Heart left ventricle (tissue), 16 donors: Measurements from ENCODE around the gene DOK1. TPM values are rescaled to one million over a fixed set of nuclear protein-coding genes. Genes with fewer than 3 reads are reported as not detected.
"Not testable (repeated sequence)": the region's sequence is repeated elsewhere in the genome, so short reads cannot be mapped to it uniquely, and the experiment has no call there.

ENCODE experiments used
- ATAC-seq, 4 donors: fragments of 200-7000 bp; cut with Tn5 transposase; one replicate each; pipeline ENCODE4 v1.9.1; 2020 to 2022; ENCODE audit warnings: moderate library complexity in 4 of 4, mild to moderate bottlenecking in 3 of 4, moderate number of reproducible peaks in 1 of 4
- DNase-seq, 5 donors: peaks; one replicate each; pipeline ENCODE4 v3.0.0-alpha.2; 2020
- H3K27ac ChIP-seq, 12 donors: fragments of 200-600 bp; sonication (generic) in 4 of 12; one replicate each; pipeline versions ENCODE4 v1.5.0 to v1.8.0; 2016 to 2022; ENCODE audit warnings: mild to moderate bottlenecking in 2 of 12
- H3K27me3 ChIP-seq, 9 donors: fragments of 200-600 bp; sonication (generic) in 2 of 9; one replicate each; pipeline versions ENCODE4 v1.5.1 to v1.8.0; 2016 to 2022; ENCODE audit warnings: mild to moderate bottlenecking in 3 of 9
- H3K36me3 ChIP-seq, 9 donors: fragments of 200-600 bp; sonication (generic) in 2 of 9; one replicate each; pipeline versions ENCODE4 v1.5.0 to v1.8.0; 2018 to 2022; ENCODE audit warnings: mild to moderate bottlenecking in 2 of 9
- H3K4me1 ChIP-seq, 12 donors: fragments of 200-600 bp; sonication (generic) in 4 of 12; one replicate each; pipeline versions ENCODE4 v1.5.0 to v1.8.0; 2016 to 2022; ENCODE audit warnings: mild to moderate bottlenecking in 3 of 12
- H3K4me3 ChIP-seq, 12 donors: fragments of 200-600 bp; sonication (generic) in 4 of 12; one replicate each; pipeline versions ENCODE4 v1.5.0 to v1.8.0; 2017 to 2022; ENCODE audit warnings: mild to moderate bottlenecking in 9 of 12, moderate library complexity in 4 of 12
- H3K9me3 ChIP-seq, 12 donors: fragments of 200-600 bp; sonication (generic) in 4 of 12; one replicate each; pipeline versions ENCODE4 v1.5.0 to v1.8.0; 2016 to 2022; ENCODE audit warnings: mild to moderate bottlenecking in 1 of 12
- POLR2A ChIP-seq, 2 donors: fragments of 450-650 bp; IDR thresholded peaks; one replicate each; pipeline ENCODE4 v1.6.1; 2017; ENCODE audit warnings: antibody characterized with exemption in 2 of 2, mild to moderate bottlenecking in 2 of 2, moderate library complexity in 2 of 2
- WGBS, 4 donors: extraction: QIAGEN DNeasy Blood & Tissue Kit in 2 of 4; methylation state at CpG; one replicate each; pipeline versions ENCODE4 v1.1.5 to v1.1.7; 2013 to 2018; 5-methylcytosine and 5-hydroxymethylcytosine counted together
- intact Hi-C, 10 donors: fragments of 100-400 bp; cut with DNase I; formaldehyde crosslinking; loops; one replicate each; pipeline versions ENCODE4 v1.11.1 to v1.14.2; 2022
- polyA plus RNA-seq, 2 donors: library from polyadenylated mRNA; stranded (reverse); fragments of 200-250 nt; gene quantifications; one replicate each; pipeline ENCODE4 v1.2.3, GENCODE V29; 2013
- total RNA-seq, 9 donors: library from RNA; depleted of rRNA in 2 of 9; stranded (reverse); fragments of >200 nt in 2 of 9; fragmentation: NEBNext Ultra II Directional in 3 of 9; extraction: Animal tissue kit (Norgen Biotek cat#: 25700) in 3 of 9; gene quantifications; one replicate each; pipeline versions ENCODE4 v1.1.0 to v1.2.4, GENCODE V29; 2016 to 2023
- TF ChIP-seq, protein P1 (sequence below), 12 donors: fragments of 200-600 bp; sonication (generic) in 4 of 12; IDR thresholded peaks; one replicate each; pipeline versions ENCODE4 v1.5.0 to v1.8.0; 2018 to 2022; ENCODE audit warnings: antibody characterized with exemption in 12 of 12, mild to moderate bottlenecking in 5 of 12
- donor health status: ischemic (EF 13 %, LVEDD 7.1; RV severe dilation, severe dysfunction).
- donor health status: healthy with polysubstance abuse.
- donor health status: DM: no; HTN: yes; CAD: no.
- donor health status: DM: no; HTN: no; CAD: no.
- donor health status: ischemic (EF 25% LVEDD 6.9; RV normal size, moderate dysfunction).
- donor health status: ischemic (EF 25% LVEDD 5.7; RV mildly dilated, moderate dysfunction).
- donor health status: healthy.
- donor health status: DM: yes; HTN: yes; CAD: no.
- donor health status: ischemic (EF 35%, LVEDD 5.7; RV mildly dilated, moderate dysfunction).
- donor health status: nonischemic (EF 11% LVEDD 7.7; RV severe dilation, severe dysfunction).
- donor health status: DM: yes; HTN: yes; CAD: no.
- donor health status: PGD.
- donor health status: ischemic (EF 29% LVEDD 5.4; RV normal size, mild dysfunction).
- donor health status: nonischemic (EF 23%, LVEDD 6.1; RV moderate dilation, normal function).

DOK1 gene
- total and polyA plus RNA-seq, 11 donors = 2.4 to 11.6 (median 4.8) TPM

DNA sequence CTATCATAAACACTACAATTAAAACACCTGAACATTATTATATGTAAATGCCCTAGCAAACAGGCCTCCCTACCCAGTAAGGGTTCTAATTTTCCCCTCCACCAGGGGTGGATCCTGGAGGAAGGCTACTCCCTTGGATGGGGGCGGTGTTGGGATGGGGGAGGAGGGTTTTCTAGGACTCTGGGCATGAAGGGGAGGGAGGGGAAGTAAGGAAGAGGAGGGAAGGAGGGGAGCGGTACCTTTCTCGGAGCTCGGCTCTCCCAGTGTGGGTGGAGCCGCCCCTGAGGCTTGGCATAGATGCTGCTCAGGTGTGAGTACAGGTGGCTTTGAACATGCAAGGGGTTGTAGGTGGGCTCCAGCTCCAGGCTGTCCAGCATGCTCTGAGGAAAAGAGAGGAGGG is 5.4 kb downstream of the DOK1 start:
- no peaks in the 10 kb centered on the region for H3K9me3 ChIP-seq
- TF ChIP-seq, protein P1, sequence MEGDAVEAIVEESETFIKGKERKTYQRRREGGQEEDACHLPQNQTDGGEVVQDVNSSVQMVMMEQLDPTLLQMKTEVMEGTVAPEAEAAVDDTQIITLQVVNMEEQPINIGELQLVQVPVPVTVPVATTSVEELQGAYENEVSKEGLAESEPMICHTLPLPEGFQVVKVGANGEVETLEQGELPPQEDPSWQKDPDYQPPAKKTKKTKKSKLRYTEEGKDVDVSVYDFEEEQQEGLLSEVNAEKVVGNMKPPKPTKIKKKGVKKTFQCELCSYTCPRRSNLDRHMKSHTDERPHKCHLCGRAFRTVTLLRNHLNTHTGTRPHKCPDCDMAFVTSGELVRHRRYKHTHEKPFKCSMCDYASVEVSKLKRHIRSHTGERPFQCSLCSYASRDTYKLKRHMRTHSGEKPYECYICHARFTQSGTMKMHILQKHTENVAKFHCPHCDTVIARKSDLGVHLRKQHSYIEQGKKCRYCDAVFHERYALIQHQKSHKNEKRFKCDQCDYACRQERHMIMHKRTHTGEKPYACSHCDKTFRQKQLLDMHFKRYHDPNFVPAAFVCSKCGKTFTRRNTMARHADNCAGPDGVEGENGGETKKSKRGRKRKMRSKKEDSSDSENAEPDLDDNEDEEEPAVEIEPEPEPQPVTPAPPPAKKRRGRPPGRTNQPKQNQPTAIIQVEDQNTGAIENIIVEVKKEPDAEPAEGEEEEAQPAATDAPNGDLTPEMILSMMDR (IDR thresholded peaks at IDR 0.05) = no peak
- TF ChIP-seq POLR2A (IDR thresholded peaks at IDR 0.05) = no peak
- H3K27ac ChIP-seq = no peak overlapping the region
- peaks cover 0 to 14% (median 0%) of the 10 kb centered on the region in 9 donors for H3K36me3 ChIP-seq
- WGBS, 4 donors = 32 to 42% (median 38%) methylated on average over 5 of the region's 5 CpGs
- H3K4me1 ChIP-seq = peaks cover 0 to 24% (median 6%) of the 10 kb centered on the region in 12 donors
- peaks cover 0 to 10% (median 0%) of the 10 kb centered on the region in 9 donors for H3K27me3 ChIP-seq
- H3K4me3 ChIP-seq = no peak overlapping the region
- DNase-seq (no peak), ATAC-seq (no peak)
- intact Hi-C loops = no loop called here

DNA sequence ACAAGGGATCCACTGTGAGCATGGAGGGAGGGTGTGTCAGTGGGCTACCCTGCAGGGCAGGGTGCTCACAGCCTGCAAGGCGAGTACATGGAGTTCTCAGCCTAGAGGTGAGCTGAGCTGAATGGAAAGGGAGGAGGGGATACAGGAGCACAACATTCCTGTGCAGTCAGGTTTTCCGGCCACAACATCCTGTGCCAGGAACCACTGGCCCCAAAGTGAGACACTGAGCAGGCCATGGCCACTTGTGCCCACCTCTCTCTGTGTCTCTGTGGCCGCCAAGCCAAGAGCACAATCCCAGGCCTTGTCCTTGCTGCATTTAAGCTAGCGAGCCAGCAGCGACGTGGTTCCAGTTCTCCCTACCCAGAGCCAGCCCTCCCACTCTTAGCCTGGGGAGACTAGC is 6.1 kb downstream of the DOK1 start:
- DNase-seq (no peak), ATAC-seq (no peak)
- TF ChIP-seq, protein P1 (IDR thresholded peaks at IDR 0.05) = no peak
- TF ChIP-seq POLR2A (IDR thresholded peaks at IDR 0.05) = no peak
- H3K36me3 ChIP-seq = peaks cover 0 to 14% (median 0%) of the 10 kb centered on the region in 9 donors
- H3K9me3 ChIP-seq = no peaks in the 10 kb centered on the region
- no peak overlapping the region for H3K4me3 ChIP-seq
- peaks cover 0 to 10% (median 0%) of the 10 kb centered on the region in 9 donors for H3K27me3 ChIP-seq
- WGBS, 4 donors = 50 to 71% (median 58%) methylated on average over 6 of the region's 6 CpGs
- peaks cover 0 to 18% (median 0%) of the 10 kb centered on the region in 12 donors for H3K4me1 ChIP-seq
- no peak overlapping the region for H3K27ac ChIP-seq
- intact Hi-C loops = no loop called here

DNA sequence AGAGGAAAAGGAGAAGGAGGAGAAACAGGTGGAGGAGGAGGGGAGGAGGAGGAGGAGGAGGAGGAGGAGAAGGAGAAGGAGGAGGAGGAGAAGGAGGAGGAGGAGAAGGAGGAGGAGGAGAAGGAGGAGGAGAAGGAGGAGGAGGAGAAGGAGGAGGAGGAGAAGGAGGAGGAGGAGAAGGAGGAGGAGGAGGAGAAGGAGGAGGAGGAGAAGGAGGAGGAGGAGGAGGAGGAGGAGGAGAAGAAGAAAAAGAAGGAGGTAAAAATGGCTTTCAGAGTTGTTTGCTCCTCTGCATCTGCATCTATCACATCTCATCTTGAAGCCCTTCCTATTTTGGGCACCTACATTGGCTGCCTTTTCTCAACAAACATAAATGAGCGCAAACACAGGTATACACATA is 6.5 kb downstream of the DOK1 start:
- intact Hi-C loops, H3K27ac ChIP-seq, H3K9me3 ChIP-seq, DNase-seq, H3K4me3 ChIP-seq, ATAC-seq: not testable (repeated sequence)
- H3K36me3 ChIP-seq = peaks cover 0 to 13% (median 0%) of the 10 kb centered on the region in 9 donors
- peaks cover 0 to 10% (median 0%) of the 10 kb centered on the region in 9 donors for H3K27me3 ChIP-seq
- H3K4me1 ChIP-seq = peaks cover 0 to 16% (median 0%) of the 10 kb centered on the region in 12 donors
- WGBS, 4 donors = 91 to 97% (median 95%) methylated on average over 1 of the region's 1 CpG

DNA sequence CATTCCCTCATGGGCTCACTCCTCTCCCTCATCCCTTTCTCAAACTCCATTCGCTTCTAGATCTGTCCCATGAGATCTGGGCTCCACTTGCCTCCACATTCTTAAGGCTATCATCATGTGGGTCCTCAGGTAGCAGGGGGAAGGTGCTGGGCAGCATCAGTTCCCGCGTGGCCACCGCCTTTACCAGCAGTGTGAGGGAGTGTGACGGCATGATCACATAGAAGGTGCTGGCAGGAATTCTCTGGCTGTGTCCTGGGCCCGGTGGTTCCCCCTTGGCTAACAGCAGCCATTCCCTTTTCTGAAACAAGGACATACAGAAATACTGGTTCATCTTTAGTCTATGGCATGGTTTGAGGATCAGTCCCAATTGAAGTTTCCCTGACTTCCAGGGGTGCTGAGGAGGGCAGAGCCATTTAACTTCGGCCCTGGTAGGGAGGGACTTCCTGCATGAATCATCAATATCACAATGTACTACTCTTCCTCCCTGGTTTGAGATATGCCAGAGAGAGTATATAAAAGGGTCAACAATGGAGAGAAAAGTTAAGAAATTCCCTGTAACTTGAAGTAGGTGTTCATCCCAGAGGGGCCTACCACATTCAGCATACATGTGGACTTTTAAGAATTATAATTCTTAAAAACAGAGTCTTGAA is 7.7 kb downstream of the DOK1 start:
- H3K4me1 ChIP-seq = peaks cover 0 to 9% (median 0%) of the 10 kb centered on the region in 12 donors
- TF ChIP-seq POLR2A (IDR thresholded peaks at IDR 0.05) = no peak
- TF ChIP-seq, protein P1 (IDR thresholded peaks at IDR 0.05) = no peak
- no peak overlapping the region for H3K27ac ChIP-seq
- no peak overlapping the region for H3K4me3 ChIP-seq
- 75 to 79% (median 77%) methylated on average over 7 of the region's 7 CpGs for WGBS, 4 donors
- peaks cover 0 to under 1% (median 0%) of the 10 kb centered on the region in 9 donors for H3K36me3 ChIP-seq
- DNase-seq = no peak
- no peak for ATAC-seq
- peaks cover 0 to 10% (median 0%) of the 10 kb centered on the region in 9 donors for H3K27me3 ChIP-seq
- H3K9me3 ChIP-seq = no peaks in the 10 kb centered on the region
- intact Hi-C loops = no loop called here
